ENCODE data around the gene TRAK2.

GRCh38 chr2:201413552-201413951 is 37.7 kb downstream of the TRAK2 start:
- no peak for TF ChIP-seq TAF1 (IDR thresholded peaks at IDR 0.05; ENCODE audit: low read depth)
- TF ChIP-seq POLR2AphosphoS5 (IDR thresholded peaks at IDR 0.05): no peak
- TF ChIP-seq, protein P1, sequence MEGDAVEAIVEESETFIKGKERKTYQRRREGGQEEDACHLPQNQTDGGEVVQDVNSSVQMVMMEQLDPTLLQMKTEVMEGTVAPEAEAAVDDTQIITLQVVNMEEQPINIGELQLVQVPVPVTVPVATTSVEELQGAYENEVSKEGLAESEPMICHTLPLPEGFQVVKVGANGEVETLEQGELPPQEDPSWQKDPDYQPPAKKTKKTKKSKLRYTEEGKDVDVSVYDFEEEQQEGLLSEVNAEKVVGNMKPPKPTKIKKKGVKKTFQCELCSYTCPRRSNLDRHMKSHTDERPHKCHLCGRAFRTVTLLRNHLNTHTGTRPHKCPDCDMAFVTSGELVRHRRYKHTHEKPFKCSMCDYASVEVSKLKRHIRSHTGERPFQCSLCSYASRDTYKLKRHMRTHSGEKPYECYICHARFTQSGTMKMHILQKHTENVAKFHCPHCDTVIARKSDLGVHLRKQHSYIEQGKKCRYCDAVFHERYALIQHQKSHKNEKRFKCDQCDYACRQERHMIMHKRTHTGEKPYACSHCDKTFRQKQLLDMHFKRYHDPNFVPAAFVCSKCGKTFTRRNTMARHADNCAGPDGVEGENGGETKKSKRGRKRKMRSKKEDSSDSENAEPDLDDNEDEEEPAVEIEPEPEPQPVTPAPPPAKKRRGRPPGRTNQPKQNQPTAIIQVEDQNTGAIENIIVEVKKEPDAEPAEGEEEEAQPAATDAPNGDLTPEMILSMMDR (IDR thresholded peaks at IDR 0.05; ENCODE audit: poor library complexity, severe bottlenecking): no peak
- TF ChIP-seq EZH2 (IDR thresholded peaks at IDR 0.05; ENCODE audit: borderline replicate concordance, insufficient read depth, low read length, poor library complexity, severe bottlenecking): no peak
- no peak for TF ChIP-seq SMC3 (conservative IDR thresholded peaks at IDR 0.05; ENCODE audit: poor library complexity)
